Measurements from ENCODE around the gene GLYAT.
"Not testable (repeated sequence)": the region's sequence is repeated elsewhere in the genome, so short reads cannot be mapped to it uniquely, and the experiment has no call there.

Gene GLYAT

DNA sequence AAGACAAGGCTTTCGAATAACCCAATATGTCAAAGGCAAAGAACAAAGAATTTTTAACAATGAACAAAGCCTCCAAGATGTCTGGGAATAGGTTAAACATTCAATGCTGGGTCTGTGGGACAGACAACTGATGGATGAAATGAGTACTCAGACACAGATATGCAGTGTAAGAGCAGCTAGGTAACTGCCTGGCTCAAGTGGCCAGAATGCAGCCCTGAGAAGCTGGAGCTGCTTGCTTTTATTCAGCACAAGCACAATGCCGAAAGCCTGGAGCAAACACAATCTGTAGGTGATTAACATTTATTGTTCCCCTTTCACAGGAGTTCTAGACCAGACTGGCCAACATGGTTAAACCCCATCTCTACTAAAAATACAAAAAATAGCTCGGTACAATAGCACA is 24.0 kb downstream of the GLYAT start:
- DNase-seq (ENCODE audit: low read depth): no peak
- H3K4me3 ChIP-seq (ENCODE audit: low read length): no peak overlapping the region
- TF ChIP-seq, protein P1, sequence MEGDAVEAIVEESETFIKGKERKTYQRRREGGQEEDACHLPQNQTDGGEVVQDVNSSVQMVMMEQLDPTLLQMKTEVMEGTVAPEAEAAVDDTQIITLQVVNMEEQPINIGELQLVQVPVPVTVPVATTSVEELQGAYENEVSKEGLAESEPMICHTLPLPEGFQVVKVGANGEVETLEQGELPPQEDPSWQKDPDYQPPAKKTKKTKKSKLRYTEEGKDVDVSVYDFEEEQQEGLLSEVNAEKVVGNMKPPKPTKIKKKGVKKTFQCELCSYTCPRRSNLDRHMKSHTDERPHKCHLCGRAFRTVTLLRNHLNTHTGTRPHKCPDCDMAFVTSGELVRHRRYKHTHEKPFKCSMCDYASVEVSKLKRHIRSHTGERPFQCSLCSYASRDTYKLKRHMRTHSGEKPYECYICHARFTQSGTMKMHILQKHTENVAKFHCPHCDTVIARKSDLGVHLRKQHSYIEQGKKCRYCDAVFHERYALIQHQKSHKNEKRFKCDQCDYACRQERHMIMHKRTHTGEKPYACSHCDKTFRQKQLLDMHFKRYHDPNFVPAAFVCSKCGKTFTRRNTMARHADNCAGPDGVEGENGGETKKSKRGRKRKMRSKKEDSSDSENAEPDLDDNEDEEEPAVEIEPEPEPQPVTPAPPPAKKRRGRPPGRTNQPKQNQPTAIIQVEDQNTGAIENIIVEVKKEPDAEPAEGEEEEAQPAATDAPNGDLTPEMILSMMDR (conservative IDR thresholded peaks at IDR 0.05; ENCODE audit: low read depth, low read length): no peak

DNA sequence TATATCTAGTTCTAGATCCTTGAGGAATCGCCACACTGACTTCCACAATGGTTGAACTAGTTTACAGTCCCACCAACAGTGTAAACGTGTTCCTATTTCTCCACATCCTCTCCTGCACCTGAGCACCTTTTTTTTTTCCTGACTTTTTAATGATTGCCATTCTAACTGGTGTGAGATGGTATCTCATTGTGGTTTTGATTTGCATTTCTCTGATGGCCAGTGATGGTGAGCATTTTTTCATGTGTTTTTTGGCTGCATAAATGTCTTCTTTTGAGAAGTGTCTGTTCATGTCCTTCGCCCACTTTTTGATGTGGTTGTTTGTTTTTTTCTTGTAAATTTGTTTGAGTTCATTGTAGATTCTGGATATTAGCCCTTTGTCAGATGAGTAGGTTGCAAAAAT is 34.9 kb downstream of the GLYAT start:
- not testable (repeated sequence) for DNase-seq (ENCODE audit: low read depth); H3K4me3 ChIP-seq (ENCODE audit: low read length)

DNA sequence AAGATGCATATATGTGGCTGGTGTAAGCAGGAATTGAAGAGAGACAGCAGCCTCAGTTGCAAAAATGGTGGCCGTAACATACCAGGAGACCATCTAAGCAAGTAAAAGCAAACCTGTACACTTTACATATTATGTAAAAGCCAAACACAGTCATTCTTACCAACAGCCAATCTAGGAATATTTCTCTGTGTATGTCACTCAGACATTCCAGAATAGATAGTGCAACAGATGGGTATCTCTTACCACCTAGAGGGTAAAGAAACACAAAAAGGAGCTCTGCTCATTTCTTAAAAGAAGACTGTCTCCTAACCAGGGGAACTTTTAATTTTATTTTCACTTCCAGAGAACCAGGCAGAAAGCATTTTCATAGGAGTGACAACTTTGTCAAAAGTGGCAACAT is 38.7 kb downstream of the GLYAT start:
- TF ChIP-seq, protein P1 (conservative IDR thresholded peaks at IDR 0.05; ENCODE audit: low read depth, low read length): no peak
- no peak overlapping the region for H3K4me3 ChIP-seq (ENCODE audit: low read length)
- no peak for DNase-seq (ENCODE audit: low read depth)

DNA sequence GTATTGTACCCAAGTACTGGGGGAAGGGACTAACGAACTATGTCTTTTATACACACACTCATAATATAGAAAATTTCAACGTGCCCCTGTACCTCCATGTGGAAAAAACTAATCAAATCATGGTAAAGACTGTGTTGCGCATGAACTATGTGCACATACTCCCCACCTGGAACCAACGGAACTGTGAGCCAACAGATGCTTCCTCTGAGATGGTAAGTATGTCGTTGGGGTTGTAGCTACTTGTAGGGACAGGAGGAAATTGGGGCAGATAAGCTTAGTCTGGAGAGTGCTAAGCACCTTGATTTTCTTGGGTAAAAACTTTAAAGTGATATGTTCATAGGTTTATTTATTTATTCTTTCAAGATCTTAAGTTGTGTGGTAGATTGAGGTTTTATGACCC is 40.1 kb downstream of the GLYAT start:
- TF ChIP-seq, protein P1 (conservative IDR thresholded peaks at IDR 0.05; ENCODE audit: low read depth, low read length): no peak
- DNase-seq (ENCODE audit: low read depth): no peak
- H3K4me3 ChIP-seq (ENCODE audit: low read length): no peak overlapping the region

DNA sequence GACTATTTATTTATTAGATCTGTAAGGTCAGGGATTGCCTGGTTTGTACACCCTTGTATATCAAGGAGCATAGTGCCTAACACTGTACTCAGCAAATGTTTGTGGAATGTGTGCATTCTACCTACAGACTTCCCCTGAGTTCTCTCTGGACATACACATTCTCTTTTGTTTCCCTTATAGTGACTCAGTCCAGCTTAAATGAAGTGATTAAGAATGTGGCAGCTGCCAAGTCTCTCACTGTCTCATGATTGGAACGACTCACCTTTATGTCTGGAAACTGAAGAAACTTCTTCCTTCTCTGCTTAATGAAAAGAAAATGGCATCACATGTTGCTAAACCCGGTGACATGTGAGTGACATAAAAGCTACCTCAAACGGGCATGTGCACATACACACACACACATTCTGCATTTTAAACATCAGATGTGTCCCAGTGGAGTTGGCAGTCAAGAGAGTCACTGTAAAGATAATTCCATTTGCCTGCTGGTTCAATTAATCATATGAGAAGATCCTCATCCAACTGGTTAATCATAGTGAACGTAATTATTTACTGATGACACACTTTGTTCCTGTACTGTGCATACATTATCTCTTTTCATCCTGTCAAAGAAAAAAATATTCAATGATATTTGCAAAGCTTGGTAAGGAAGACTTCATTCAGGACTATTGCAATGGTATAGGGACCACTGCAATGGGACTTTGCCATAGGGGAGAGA is 42.8 kb downstream of the GLYAT start:
- peak; percentile 27 for DNase-seq (ENCODE audit: low read depth)
- H3K4me3 ChIP-seq (ENCODE audit: low read length): no peak overlapping the region
- TF ChIP-seq, protein P1 (conservative IDR thresholded peaks at IDR 0.05; ENCODE audit: low read depth, low read length): no peak

DNA sequence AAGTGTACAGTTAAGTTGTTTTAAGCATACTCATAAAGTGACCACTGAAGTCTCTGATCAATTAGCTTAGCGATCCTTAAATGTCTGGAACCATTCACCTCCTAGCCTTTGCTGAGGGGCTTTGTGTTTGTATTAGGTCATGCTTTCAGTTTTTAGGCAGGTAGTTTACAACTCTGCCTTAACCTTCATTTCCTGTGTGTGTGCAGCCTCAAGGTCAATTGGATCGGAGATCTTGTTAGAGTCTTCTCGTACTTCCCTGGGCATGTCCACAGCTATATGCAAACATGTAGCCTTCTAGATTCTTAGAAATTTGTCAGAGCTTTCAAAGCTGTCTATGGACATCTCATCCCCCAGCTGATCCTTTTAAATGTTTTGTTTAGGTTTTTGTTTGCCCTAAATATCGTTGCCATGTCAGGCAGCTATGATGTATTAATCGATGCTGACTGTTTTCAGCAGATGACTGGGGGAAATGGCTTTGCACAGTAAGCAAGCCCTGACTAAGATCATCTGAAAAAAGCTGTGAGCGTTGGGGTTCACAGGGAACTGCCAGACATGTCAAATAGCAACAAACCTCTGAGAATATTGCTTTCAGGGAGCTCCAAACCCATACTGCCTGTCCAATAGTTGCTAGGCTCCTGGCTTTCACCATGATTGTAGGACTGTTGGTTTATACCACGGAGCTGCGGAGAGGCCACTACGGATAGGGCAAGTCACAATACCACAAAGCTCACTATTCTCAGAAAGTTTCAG is 45.6 kb downstream of the GLYAT start:
- TF ChIP-seq, protein P1 (conservative IDR thresholded peaks at IDR 0.05; ENCODE audit: low read depth, low read length): no peak
- H3K4me3 ChIP-seq (ENCODE audit: low read length): no peak overlapping the region
- no peak for DNase-seq (ENCODE audit: low read depth)

DNA sequence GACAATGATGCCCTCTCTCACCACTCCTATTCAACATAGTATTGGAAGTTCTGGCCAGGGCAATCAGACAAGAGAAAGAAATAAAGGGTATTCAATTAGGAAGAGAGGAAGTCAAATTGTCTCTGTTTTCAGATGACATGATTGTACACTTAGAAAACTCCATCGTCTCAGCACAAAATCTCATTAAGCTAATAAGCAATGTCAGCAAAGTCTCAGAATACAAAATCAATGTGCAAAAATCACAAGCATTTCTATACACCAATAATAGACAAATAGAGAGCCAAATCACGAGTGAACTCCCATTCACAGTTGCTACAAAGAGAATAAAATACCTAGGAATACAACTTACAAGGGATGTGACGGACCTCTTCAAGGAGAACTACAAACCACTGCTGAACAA is 49.1 kb downstream of the GLYAT start:
- not testable (repeated sequence) for DNase-seq (ENCODE audit: low read depth); H3K4me3 ChIP-seq (ENCODE audit: low read length)

DNA sequence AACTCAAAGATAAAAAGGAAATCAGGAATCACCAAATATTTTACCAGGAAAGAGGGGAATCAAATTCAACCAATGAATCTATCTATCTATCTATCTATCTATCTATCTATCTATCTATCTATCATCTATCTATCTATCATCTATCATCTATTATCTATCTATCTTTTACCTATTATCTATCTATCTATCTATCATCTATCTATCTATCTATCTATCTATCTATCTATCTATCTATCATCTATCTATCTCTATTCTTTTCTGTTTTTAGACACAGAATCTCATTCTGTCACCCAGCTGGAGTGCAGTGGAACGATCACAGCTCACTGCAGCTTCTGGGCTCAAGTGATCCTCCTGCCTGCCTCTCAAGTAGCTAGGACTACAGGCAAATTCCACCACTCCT is 54.2 kb downstream of the GLYAT start:
- not testable (repeated sequence) for DNase-seq (ENCODE audit: low read depth); H3K4me3 ChIP-seq (ENCODE audit: low read length)
